HG02852 (cell line): ENCODE measurements around the gene RFC2.
"Not testable (repeated sequence)": the region's sequence is repeated elsewhere in the genome, so short reads cannot be mapped to it uniquely, and the experiment has no call there.

ENCODE experiments used
- ATAC-seq: cut with Tn5 transposase; IDR thresholded peaks from one replicate; pipeline ENCODE4 v1.9.1; 2021; ENCODE audit warnings: mild to moderate bottlenecking, moderate library complexity; ENCODE audit not compliant: unreplicated experiment

Gene RFC2

GRCh38 chr7:74252893-74253292 is 1.3 kb downstream of the RFC2 start:
- no peak for ATAC-seq

GRCh38 chr7:74249058-74249457 is 5.1 kb downstream of the RFC2 start:
- not testable (repeated sequence) for ATAC-seq

- no peak for ATAC-seq
Measured at GRCh38 chr7:74248156-74248555, 6.0 kb downstream of the RFC2 start.

GRCh38 chr7:74246497-74246896 is 7.7 kb downstream of the RFC2 start:
- ATAC-seq, result no peak

GRCh38 chr7:74242122-74242443 is 12.1 kb downstream of the RFC2 start:
- no peak for ATAC-seq

GRCh38 chr7:74240482-74240881 is 13.7 kb downstream of the RFC2 start:
- no peak for ATAC-seq

GRCh38 chr7:74236284-74236683 is 17.9 kb downstream of the RFC2 start:
- ATAC-seq, result no peak

- ATAC-seq, result no peak
Measured at GRCh38 chr7:74235518-74236268, 18.5 kb downstream of the RFC2 start.

GRCh38 chr7:74233655-74234285 is 20.4 kb downstream of the RFC2 start:
- ATAC-seq, result no peak

GRCh38 chr7:74231232-74231590 is 23.0 kb downstream of the RFC2 start:
- ATAC-seq, result peak; percentile 75

- ATAC-seq, result peak; percentile 21
Measured at GRCh38 chr7:74230446-74231231, 23.6 kb downstream of the RFC2 start.

- ATAC-seq, result no peak
Measured at GRCh38 chr7:74228951-74229900, 25.0 kb downstream of the RFC2 start.

- no peak for ATAC-seq
Measured at GRCh38 chr7:74226633-74227032, 27.6 kb downstream of the RFC2 start.

GRCh38 chr7:74225400-74225799 is 28.8 kb downstream of the RFC2 start:
- no peak for ATAC-seq

GRCh38 chr7:74224907-74225306 is 29.3 kb downstream of the RFC2 start:
- ATAC-seq, result not testable (repeated sequence)

GRCh38 chr7:74224511-74224832 is 29.7 kb downstream of the RFC2 start:
- ATAC-seq, result no peak

GRCh38 chr7:74223711-74224510 is 30.3 kb downstream of the RFC2 start:
- ATAC-seq, result no peak

GRCh38 chr7:74222851-74223710 is 31.1 kb downstream of the RFC2 start:
- no peak for ATAC-seq

GRCh38 chr7:74221713-74222112 is 32.5 kb downstream of the RFC2 start:
- no peak for ATAC-seq
